Adrenal gland (tissue), 5 donors: ENCODE measurements around the gene CAMTA1.

ENCODE experiments used
- POLR2A ChIP-seq, 2 donors: fragments of 450-650 bp; IDR thresholded peaks; one replicate each; pipeline ENCODE4 v1.6.1; 2017; ENCODE audit warnings: antibody characterized with exemption in 2 of 2, mild to moderate bottlenecking in 2 of 2, moderate library complexity in 1 of 2
- TF ChIP-seq, protein P1 (sequence below), 6 experiments: fragments of 450-650 bp in 4 of 6; fragments of 200-600 bp in 2 of 6; sonication (generic) in 1 of 6; IDR thresholded peaks; 1 replicate in 5 of 6; 2 replicates in 1 of 6; pipeline versions ENCODE4 v1.5.1 to v1.8.0; 2016 to 2021; ENCODE audit warnings: antibody characterized with exemption in 6 of 6, mild to moderate bottlenecking in 2 of 6, moderate library complexity in 1 of 6
- donor health status: DM: no; HTN: no; CAD: no.

DNA sequence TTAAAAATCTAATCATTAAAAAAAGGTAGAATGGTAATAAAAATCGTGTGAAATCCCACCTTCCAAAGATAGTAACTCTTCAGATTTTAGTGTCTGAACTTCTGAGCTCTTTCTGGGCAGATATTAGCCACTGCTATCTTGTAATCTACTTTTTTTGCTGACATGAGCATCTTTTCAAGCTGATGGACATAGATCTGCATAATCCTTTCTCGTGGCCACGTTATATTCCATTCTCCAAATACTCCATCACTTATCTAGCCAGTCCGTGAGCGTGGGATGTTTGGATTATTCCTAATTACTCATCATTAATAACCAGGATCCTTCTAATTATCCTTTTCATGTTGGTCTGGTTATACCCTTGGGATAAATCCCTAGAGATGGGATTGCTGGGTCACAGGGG, 731.7 kb downstream of the CAMTA1 start:
- TF ChIP-seq, protein P1, sequence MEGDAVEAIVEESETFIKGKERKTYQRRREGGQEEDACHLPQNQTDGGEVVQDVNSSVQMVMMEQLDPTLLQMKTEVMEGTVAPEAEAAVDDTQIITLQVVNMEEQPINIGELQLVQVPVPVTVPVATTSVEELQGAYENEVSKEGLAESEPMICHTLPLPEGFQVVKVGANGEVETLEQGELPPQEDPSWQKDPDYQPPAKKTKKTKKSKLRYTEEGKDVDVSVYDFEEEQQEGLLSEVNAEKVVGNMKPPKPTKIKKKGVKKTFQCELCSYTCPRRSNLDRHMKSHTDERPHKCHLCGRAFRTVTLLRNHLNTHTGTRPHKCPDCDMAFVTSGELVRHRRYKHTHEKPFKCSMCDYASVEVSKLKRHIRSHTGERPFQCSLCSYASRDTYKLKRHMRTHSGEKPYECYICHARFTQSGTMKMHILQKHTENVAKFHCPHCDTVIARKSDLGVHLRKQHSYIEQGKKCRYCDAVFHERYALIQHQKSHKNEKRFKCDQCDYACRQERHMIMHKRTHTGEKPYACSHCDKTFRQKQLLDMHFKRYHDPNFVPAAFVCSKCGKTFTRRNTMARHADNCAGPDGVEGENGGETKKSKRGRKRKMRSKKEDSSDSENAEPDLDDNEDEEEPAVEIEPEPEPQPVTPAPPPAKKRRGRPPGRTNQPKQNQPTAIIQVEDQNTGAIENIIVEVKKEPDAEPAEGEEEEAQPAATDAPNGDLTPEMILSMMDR (IDR thresholded peaks at IDR 0.05): no peak
- TF ChIP-seq POLR2A (IDR thresholded peaks at IDR 0.05): no peak
